Loucy (cell line): ENCODE results near the gene RPL22.

Experiments
- H2AFZ ChIP-seq: fragments of 200-600 bp; sonication (generic); 2 replicates; pipeline ENCODE4 v1.6.0; 2016; ENCODE audit warnings: antibody characterized with exemption, mild to moderate bottlenecking, low read length, moderate library complexity
- H3F3A ChIP-seq: fragments of 200-600 bp; 2 replicates; pipeline ENCODE4 v1.6.0; 2016; ENCODE audit warnings: antibody characterized with exemption, low read depth, mild to moderate bottlenecking
- H3K27me3 ChIP-seq: fragments of 200-600 bp; sonication (generic); 2 replicates; pipeline ENCODE4 v1.6.1; 2014; ENCODE audit warnings: low read length, mild to moderate bottlenecking; ENCODE audit not compliant: insufficient read depth, poor library complexity, severe bottlenecking
- H3K36me3 ChIP-seq: fragments of 200-600 bp; sonication (generic); 2 replicates; pipeline ENCODE4 v1.6.1; 2016; ENCODE audit warnings: low read length; ENCODE audit not compliant: insufficient read depth
- H3K4me1 ChIP-seq: fragments of 200-600 bp; sonication (generic); 2 replicates; pipeline ENCODE4 v1.5.1; 2014; ENCODE audit warnings: low read length, mild to moderate bottlenecking; ENCODE audit not compliant: insufficient read depth, poor library complexity, severe bottlenecking
- H3K4me2 ChIP-seq: fragments of 200-600 bp; sonication (generic); 2 replicates; pipeline ENCODE4 v1.6.0; 2014; ENCODE audit warnings: antibody characterized with exemption, low read length, low read depth, mild to moderate bottlenecking; ENCODE audit not compliant: poor library complexity, severe bottlenecking
- H3K4me3 ChIP-seq: fragments of 200-600 bp; sonication (generic); 2 replicates; pipeline ENCODE4 v1.5.1; 2014; ENCODE audit warnings: low read length, mild to moderate bottlenecking, mixed read lengths; ENCODE audit not compliant: poor library complexity, severe bottlenecking
- H3K79me2 ChIP-seq: fragments of 200-600 bp; sonication (generic); 2 replicates; pipeline ENCODE4 v1.6.1; 2014; ENCODE audit warnings: low read length; ENCODE audit not compliant: insufficient read depth
- H3K9ac ChIP-seq: fragments of 200-600 bp; sonication (generic); 2 replicates; pipeline ENCODE4 v1.6.0; 2014; ENCODE audit warnings: mild to moderate bottlenecking, low read depth, low read length, moderate library complexity; ENCODE audit not compliant: poor library complexity, severe bottlenecking
- H3K9me2 ChIP-seq: fragments of 200-600 bp; sonication (generic); replicated peaks from 2 replicates; pipeline ENCODE4 v1.6.1; 2016; ENCODE audit warnings: low read depth, low read length, mixed read lengths
- H3K9me3 ChIP-seq: fragments of 200-600 bp; sonication (generic); 2 replicates; pipeline ENCODE4 v1.6.1; 2014; ENCODE audit warnings: mild to moderate bottlenecking, antibody characterized with exemption, low read length, low read depth; ENCODE audit not compliant: insufficient read depth
- H4K20me1 ChIP-seq: fragments of 200-600 bp; sonication (generic); 2 replicates; pipeline ENCODE4 v1.6.0; 2014; ENCODE audit warnings: antibody characterized with exemption, low read length, mild to moderate bottlenecking; ENCODE audit not compliant: insufficient read depth, poor library complexity, severe bottlenecking
- CTCF ChIP-seq: fragments of 200-600 bp; sonication (generic); conservative IDR thresholded peaks from 2 replicates; pipeline ENCODE4 v1.5.1; 2014; ENCODE audit warnings: mild to moderate bottlenecking, antibody characterized with exemption, low read length
- EZH2phosphoT487 ChIP-seq: fragments of 200-600 bp; IDR thresholded peaks from 2 replicates; pipeline ENCODE4 v1.6.1; 2018; ENCODE audit warnings: antibody characterized with exemption, mild to moderate bottlenecking, moderate library complexity, borderline replicate concordance

The RPL22 gene

DNA sequence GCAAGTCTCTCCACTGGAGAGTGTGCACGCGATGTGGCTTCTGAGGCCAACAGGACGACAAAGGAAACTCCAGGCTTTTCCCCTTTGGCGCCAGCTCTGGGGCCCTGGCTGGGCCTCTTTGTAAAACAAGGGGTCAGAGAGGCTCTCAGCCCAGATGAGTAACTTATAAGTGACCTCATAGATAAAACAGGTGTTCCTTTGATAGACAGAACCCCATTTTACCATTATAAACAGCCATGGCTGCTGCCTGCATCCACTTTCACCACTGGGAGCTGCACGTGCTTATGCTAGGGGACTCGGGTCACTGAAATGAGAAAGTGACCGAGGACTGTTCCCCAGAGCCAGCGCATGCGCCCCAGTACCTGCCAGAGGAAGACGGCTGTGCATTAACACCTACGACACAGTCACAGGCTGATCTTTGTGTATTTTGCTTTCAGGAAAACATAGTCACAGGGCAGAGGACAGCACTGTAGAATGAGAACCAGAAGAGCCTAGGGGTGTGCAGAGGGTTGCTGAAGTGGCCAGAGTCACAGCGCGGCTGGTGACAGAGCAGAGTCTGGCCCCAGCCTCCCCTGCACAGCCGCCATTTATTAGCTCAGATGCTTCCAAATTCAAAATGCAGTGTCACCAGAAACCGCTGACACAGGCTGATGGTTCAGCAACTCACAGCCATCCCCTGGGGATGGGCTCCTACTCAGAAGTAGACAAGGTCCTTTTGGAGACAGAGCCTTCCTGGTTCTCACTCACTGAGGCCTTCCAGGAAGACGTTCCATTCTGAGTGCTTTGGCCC is 19.2 kb upstream of the RPL22 start:
- H3K9me2 ChIP-seq, result no peaks in the 10 kb centered on the region
- no peaks in the 10 kb centered on the region for H3K9me3 ChIP-seq
- H3K4me3 ChIP-seq, result no peak overlapping the region
- peaks cover 6% of the 10 kb centered on the region; the same call in 1 of the 2 replicates for H3K36me3 ChIP-seq
- no peak overlapping the region for H2AFZ ChIP-seq
- no peak for TF ChIP-seq EZH2phosphoT487
- TF ChIP-seq CTCF, result no peak
- H3F3A ChIP-seq, result no peaks in the 10 kb centered on the region
- no peaks in the 10 kb centered on the region for H3K4me1 ChIP-seq
- no peak overlapping the region for H3K4me2 ChIP-seq
- H4K20me1 ChIP-seq, result no peaks in the 10 kb centered on the region
- no peaks in the 10 kb centered on the region for H3K27me3 ChIP-seq
- no peaks in the 10 kb centered on the region for H3K79me2 ChIP-seq
- H3K9ac ChIP-seq, result no peak overlapping the region

DNA sequence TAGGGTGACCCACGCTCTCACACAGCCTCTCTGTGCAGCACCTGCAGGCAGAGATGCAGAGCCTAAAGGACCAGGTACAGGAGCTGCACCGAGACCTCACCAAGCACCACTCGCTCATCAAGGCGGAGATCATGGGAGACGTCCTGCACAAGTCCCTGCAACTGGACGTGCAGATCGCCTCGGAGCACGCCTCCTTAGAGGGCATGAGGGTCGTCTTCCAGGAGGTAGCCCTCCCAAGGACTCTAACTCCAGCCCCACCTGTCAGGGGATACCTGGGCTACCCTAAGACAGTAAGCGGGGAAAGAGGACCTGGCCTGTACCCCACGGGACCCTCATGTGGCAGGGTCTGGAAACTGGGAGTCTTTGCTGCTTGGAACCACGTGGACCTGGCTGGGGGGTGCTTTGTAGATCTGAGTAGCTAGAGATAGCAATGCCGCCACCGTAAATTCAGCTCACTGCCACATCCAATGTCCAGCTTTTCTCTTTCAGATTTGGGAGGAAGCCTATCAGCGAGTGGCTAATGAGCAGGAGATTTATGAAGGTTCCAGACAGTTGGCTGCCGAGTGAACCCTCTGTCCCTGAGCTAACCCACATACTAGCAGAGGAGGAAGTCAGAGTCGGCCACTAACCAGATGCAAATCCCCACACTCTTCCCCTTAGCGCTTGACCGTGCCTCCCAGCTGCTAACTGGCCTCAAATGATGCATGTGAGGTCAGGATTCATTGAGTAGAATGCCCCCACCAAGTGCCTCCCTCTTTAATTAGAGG is 13.0 kb upstream of the RPL22 start:
- H3K4me3 ChIP-seq, result no peak overlapping the region
- no peaks in the 10 kb centered on the region for H3K27me3 ChIP-seq
- no peak overlapping the region for H3K4me2 ChIP-seq
- H3K4me1 ChIP-seq, result no peaks in the 10 kb centered on the region
- no peaks in the 10 kb centered on the region for H3K36me3 ChIP-seq
- TF ChIP-seq CTCF (no peak), EZH2phosphoT487 (no peak)
- H4K20me1 ChIP-seq, result no peaks in the 10 kb centered on the region
- no peaks in the 10 kb centered on the region for H3K9me3 ChIP-seq
- no peaks in the 10 kb centered on the region for H3K79me2 ChIP-seq
- H3F3A ChIP-seq, result no peaks in the 10 kb centered on the region
- H3K9me2 ChIP-seq, result no peaks in the 10 kb centered on the region
- no peak overlapping the region for H3K9ac ChIP-seq
- H2AFZ ChIP-seq, result no peak overlapping the region

DNA sequence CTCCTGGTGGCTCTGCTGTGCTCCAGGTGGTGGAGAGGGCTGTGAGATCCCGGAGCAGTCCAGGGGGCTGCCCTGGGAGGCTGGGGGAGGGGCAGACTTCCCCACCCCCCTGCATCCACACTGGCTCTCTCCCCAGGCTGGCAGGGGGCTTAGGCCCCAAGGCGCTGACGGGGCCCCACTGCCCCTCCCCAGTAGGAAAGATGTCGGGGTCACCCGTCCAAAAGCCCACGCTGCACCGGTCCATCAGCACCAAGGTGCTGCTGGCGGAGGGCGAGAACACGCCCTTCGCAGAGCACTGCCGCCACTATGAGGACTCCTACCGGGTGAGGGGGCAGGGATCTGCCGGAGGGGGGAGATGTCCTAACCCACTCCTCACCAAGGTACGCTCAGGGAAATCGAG is 12.3 kb upstream of the RPL22 start:
- H3K36me3 ChIP-seq, result no peaks in the 10 kb centered on the region
- H3K9me2 ChIP-seq, result no peaks in the 10 kb centered on the region
- no peak overlapping the region for H2AFZ ChIP-seq
- H3K27me3 ChIP-seq, result no peaks in the 10 kb centered on the region
- H3K4me3 ChIP-seq, result no peak overlapping the region
- no peak for TF ChIP-seq EZH2phosphoT487
- no peak overlapping the region for H3K9ac ChIP-seq
- H3K9me3 ChIP-seq, result no peaks in the 10 kb centered on the region
- H4K20me1 ChIP-seq, result no peaks in the 10 kb centered on the region
- no peak overlapping the region for H3K4me2 ChIP-seq
- no peaks in the 10 kb centered on the region for H3K4me1 ChIP-seq
- H3F3A ChIP-seq, result no peaks in the 10 kb centered on the region
- no peaks in the 10 kb centered on the region for H3K79me2 ChIP-seq
